ENCODE results near the gene NUP42. TPM values are rescaled to one million over a fixed set of nuclear protein-coding genes. Genes with fewer than 3 reads are reported as not detected.

NUP42 gene
- total RNA-seq, 1 donor from 2014 or later, result 19.7 TPM

Other genes starting within 250 kb of the NUP42 start
- 35.0 TPM for gene HYCC1, start 167.9 kb upstream of the NUP42 start, total RNA-seq
- 167 TPM for gene KLHL7, start 76.3 kb upstream of the NUP42 start, total RNA-seq
- 248 TPM for gene GPNMB, start 64.7 kb downstream of the NUP42 start, total RNA-seq
- gene MALSU1, start 117.3 kb downstream of the NUP42 start, total RNA-seq, result 112 TPM